Keratinocyte (primary cell): ENCODE data around the gene SLC49A4. TPM values are rescaled to one million over a fixed set of nuclear protein-coding genes. Genes with fewer than 3 reads are reported as not detected.
"Not testable (repeated sequence)": the region's sequence is repeated elsewhere in the genome, so short reads cannot be mapped to it uniquely, and the experiment has no call there.

Experiments used
- DNase-seq: peaks from one replicate; pipeline ENCODE4 v3.0.0-alpha.2; 2011; ENCODE audit warnings: low read depth, missing footprints, low spot score
- FAIRE-seq: peaks from 2 replicates; lab custom pipeline; 2011; peaks lifted over from hg19 to GRCh38; lab: Jason Lieb, UNC
- H2AFZ ChIP-seq: 2 replicates; pipeline ENCODE4 v1.6.0; 2012; ENCODE audit warnings: low read length, control low read depth, inconsistent platforms; ENCODE audit not compliant: control insufficient read depth
- H3K27ac ChIP-seq: 2 replicates; pipeline ENCODE4 v1.5.1; 2011; ENCODE audit warnings: low read length; ENCODE audit not compliant: control insufficient read depth, insufficient read depth
- H3K27me3 ChIP-seq: 3 replicates; pipeline ENCODE4 v1.6.0; 2011; ENCODE audit warnings: low read length; ENCODE audit not compliant: control insufficient read depth, insufficient read depth; ENCODE audit errors: extremely low read depth
- H3K36me3 ChIP-seq, 2 experiments: 2 replicates in 1 of 2; 3 replicates in 1 of 2; pipeline ENCODE4 v1.5.1; 2011; ENCODE audit warnings: low read length in 2 of 2, mild to moderate bottlenecking in 1 of 2; ENCODE audit not compliant: control insufficient read depth in 2 of 2, insufficient read depth in 2 of 2; ENCODE audit errors: extremely low read depth in 1 of 2
- H3K4me1 ChIP-seq: 3 replicates; pipeline ENCODE4 v1.5.1; 2011; ENCODE audit warnings: low read length; ENCODE audit not compliant: control insufficient read depth, insufficient read depth; ENCODE audit errors: extremely low read depth
- H3K4me2 ChIP-seq: 3 replicates; pipeline ENCODE4 v1.6.0; 2011; ENCODE audit warnings: low read depth, low read length; ENCODE audit not compliant: control insufficient read depth, insufficient read depth; ENCODE audit errors: extremely low read depth
- H3K4me3 ChIP-seq, 3 experiments: fragments of 200-600 bp in 1 of 3; sonication (generic) in 1 of 3; 2 replicates in 2 of 3; 3 replicates in 1 of 3; pipeline ENCODE4 v1.5.1; 2011 to 2016; ENCODE audit warnings: low read length in 3 of 3, mild to moderate bottlenecking in 3 of 3, control low read depth in 2 of 3, inconsistent platforms in 1 of 3, low read depth in 1 of 3, mixed read lengths in 1 of 3, mixed run types in 1 of 3, moderate library complexity in 1 of 3; ENCODE audit not compliant: control insufficient read depth in 2 of 3, insufficient read depth in 2 of 3; ENCODE audit errors: extremely low read depth in 1 of 3
- H3K79me2 ChIP-seq: 2 replicates; pipeline ENCODE4 v1.6.0; 2012; ENCODE audit warnings: low read length; ENCODE audit not compliant: control insufficient read depth, insufficient read depth
- H3K9ac ChIP-seq: 3 replicates; pipeline ENCODE4 v1.6.0; 2011; ENCODE audit warnings: low read length; ENCODE audit not compliant: control insufficient read depth, insufficient read depth; ENCODE audit errors: extremely low read depth
- H3K9me1 ChIP-seq: 3 replicates; pipeline ENCODE4 v1.6.0; 2011; ENCODE audit warnings: low read length; ENCODE audit not compliant: control insufficient read depth, insufficient read depth; ENCODE audit errors: extremely low read depth
- H3K9me3 ChIP-seq: 2 replicates; pipeline ENCODE4 v1.5.1; 2012; ENCODE audit warnings: low read depth, low read length; ENCODE audit not compliant: control insufficient read depth
- H4K20me1 ChIP-seq: 3 replicates; pipeline ENCODE4 v1.6.0; 2011; ENCODE audit warnings: low read length; ENCODE audit not compliant: control insufficient read depth, insufficient read depth; ENCODE audit errors: extremely low read depth
- EZH2 ChIP-seq: IDR thresholded peaks from one replicate; pipeline ENCODE4 v1.6.1; 2012; ENCODE audit warnings: inconsistent platforms, mild to moderate bottlenecking, low read length, moderate library complexity
- dilution Hi-C: fragments of 300-500 bp; cut with MboI; formaldehyde crosslinking; loops from one replicate; pipeline ENCODE4 v1.7.0; 2020; ENCODE audit warnings: low sequenced_read_pairs; ENCODE audit not compliant: extremely low pct_ligation_motif_present
- polyA minus RNA-seq, 3 experiments: library from RNA; depleted of rRNA, polyadenylated mRNA; stranded (reverse); fragments of >200 nt; gene quantifications; 1 replicate in 1 of 3; 2 replicates in 1 of 3; 3 replicates in 1 of 3; pipeline ENCODE4 v1.2.3, GENCODE V29; 2011
- polyA plus RNA-seq, 5 experiments: library from polyadenylated mRNA; depleted of rRNA in 3 of 5; stranded (reverse) in 3 of 5; stranded (forward) in 1 of 5; unstranded in 1 of 5; fragments of >200 nt; gene quantifications; 1 replicate in 1 of 5; 2 replicates in 3 of 5; 3 replicates in 1 of 5; pipeline versions ENCODE4 v1.2.1 to v1.2.3, GENCODE V29; 2011 to 2012; ENCODE audit warnings: missing spikeins in 2 of 5, low read depth in 1 of 5, low replicate concordance in 1 of 5
- TF ChIP-seq, protein P1 (sequence below), 3 experiments: IDR thresholded peaks in 1 of 3; conservative IDR thresholded peaks in 1 of 3; optimal IDR thresholded peaks in 1 of 3; 2 replicates in 2 of 3; 3 replicates in 1 of 3; pipeline versions ENCODE3 to v1.5.1; 2011; ENCODE audit warnings: low read length in 3 of 3, mild to moderate bottlenecking in 3 of 3, moderate library complexity in 2 of 3, control low read depth in 1 of 3, inconsistent platforms in 1 of 3; ENCODE audit not compliant: insufficient read depth in 2 of 3; ENCODE audit errors: extremely low read depth in 1 of 3

SLC49A4 gene, protein sequence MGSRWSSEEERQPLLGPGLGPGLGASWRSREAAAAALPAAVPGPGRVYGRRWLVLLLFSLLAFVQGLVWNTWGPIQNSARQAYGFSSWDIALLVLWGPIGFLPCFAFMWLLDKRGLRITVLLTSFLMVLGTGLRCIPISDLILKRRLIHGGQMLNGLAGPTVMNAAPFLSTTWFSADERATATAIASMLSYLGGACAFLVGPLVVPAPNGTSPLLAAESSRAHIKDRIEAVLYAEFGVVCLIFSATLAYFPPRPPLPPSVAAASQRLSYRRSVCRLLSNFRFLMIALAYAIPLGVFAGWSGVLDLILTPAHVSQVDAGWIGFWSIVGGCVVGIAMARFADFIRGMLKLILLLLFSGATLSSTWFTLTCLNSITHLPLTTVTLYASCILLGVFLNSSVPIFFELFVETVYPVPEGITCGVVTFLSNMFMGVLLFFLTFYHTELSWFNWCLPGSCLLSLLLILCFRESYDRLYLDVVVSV
- polyA plus RNA-seq: 16.2 to 19.1 TPM (median 18.2 TPM) in 3 replicates
- polyA plus RNA-seq (2011; ENCODE audit: low read depth): 9.5 TPM
- 9.0 and 14.1 TPM in 2 replicates for polyA plus RNA-seq (2011; cell fraction: cytosol; rRNA removed)
- polyA plus RNA-seq (2011; cell fraction: nucleus; rRNA removed): 19.9 and 28.4 TPM in 2 replicates
- 12.7 and 19.0 TPM in 2 replicates for polyA plus RNA-seq (2012; ENCODE audit: low replicate concordance)
- 14.8 to 24.9 TPM (median 20.4 TPM) in 3 replicates for polyA minus RNA-seq
- polyA minus RNA-seq (2011; cell fraction: cytosol; rRNA and poly(A)+ RNA removed): 22.3 TPM
- polyA minus RNA-seq (2011; cell fraction: nucleus; rRNA and poly(A)+ RNA removed): 31.8 and 54.2 TPM in 2 replicates

- peaks cover 17% of the 10 kb centered on the region for H3K79me2 ChIP-seq
- H3K27ac ChIP-seq: peak within 1 kb of the TSS; percentile 99
- no peaks in the 10 kb centered on the region for H4K20me1 ChIP-seq
- H3K27me3 ChIP-seq: no peaks in the 10 kb centered on the region
- H3K4me2 ChIP-seq: peak within 1 kb of the TSS; percentile 89
- H3K9ac ChIP-seq: peak within 1 kb of the TSS; percentile 87
- peaks cover 0 to 2% of the 10 kb centered on the region in 2 experiments for H3K36me3 ChIP-seq
- dilution Hi-C loops: no loop called here
- peaks cover 46% of the 10 kb centered on the region for H3K4me1 ChIP-seq
- H3K9me1 ChIP-seq: no peaks in the 10 kb centered on the region
- H3K9me3 ChIP-seq: no peaks in the 10 kb centered on the region
- DNase-seq (no peak), FAIRE-seq (no peak)
- H2AFZ ChIP-seq: peak within 1 kb of the TSS; percentile 72
- TF ChIP-seq, protein P1, sequence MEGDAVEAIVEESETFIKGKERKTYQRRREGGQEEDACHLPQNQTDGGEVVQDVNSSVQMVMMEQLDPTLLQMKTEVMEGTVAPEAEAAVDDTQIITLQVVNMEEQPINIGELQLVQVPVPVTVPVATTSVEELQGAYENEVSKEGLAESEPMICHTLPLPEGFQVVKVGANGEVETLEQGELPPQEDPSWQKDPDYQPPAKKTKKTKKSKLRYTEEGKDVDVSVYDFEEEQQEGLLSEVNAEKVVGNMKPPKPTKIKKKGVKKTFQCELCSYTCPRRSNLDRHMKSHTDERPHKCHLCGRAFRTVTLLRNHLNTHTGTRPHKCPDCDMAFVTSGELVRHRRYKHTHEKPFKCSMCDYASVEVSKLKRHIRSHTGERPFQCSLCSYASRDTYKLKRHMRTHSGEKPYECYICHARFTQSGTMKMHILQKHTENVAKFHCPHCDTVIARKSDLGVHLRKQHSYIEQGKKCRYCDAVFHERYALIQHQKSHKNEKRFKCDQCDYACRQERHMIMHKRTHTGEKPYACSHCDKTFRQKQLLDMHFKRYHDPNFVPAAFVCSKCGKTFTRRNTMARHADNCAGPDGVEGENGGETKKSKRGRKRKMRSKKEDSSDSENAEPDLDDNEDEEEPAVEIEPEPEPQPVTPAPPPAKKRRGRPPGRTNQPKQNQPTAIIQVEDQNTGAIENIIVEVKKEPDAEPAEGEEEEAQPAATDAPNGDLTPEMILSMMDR (optimal IDR thresholded peaks at IDR 0.05 in 1 of 3, IDR thresholded peaks at IDR 0.05 in 1 of 3, conservative IDR thresholded peaks at IDR 0.05 in 1 of 3; ENCODE audit: extremely low read depth in 1 of 3, insufficient read depth in 2 of 3, low read length in 3 of 3): peak in 1 of 3 experiments; percentile 8
- TF ChIP-seq EZH2: no peak
- peak within 1 kb of the TSS; percentile 66 to 85 (median 84) for H3K4me3 ChIP-seq
These were observed at the start of gene SLC49A4 for GRCh38 chr3:122794779-122795673. TSS of gene SLC49A4 (plus strand) at chr3:122795069. CDS start at chr3:122795193, 124 bp downstream.

GRCh38 chr3:122745369-122746021 lies 49.4 kb upstream of the SLC49A4 start:
- H3K27me3 ChIP-seq: no peaks in the 10 kb centered on the region
- H3K9me3 ChIP-seq: no peaks in the 10 kb centered on the region
- H3K36me3 ChIP-seq: peaks cover 2 to 3% of the 10 kb centered on the region in 2 experiments
- dilution Hi-C loops: no loop called here
- H2AFZ ChIP-seq: no peak overlapping the region
- H3K4me1 ChIP-seq: peaks cover 4% of the 10 kb centered on the region
- no peaks in the 10 kb centered on the region for H4K20me1 ChIP-seq
- H3K4me2 ChIP-seq: peak overlapping the region; percentile 34
- H3K79me2 ChIP-seq: no peaks in the 10 kb centered on the region
- H3K9ac ChIP-seq: no peak overlapping the region
- DNase-seq (no peak), FAIRE-seq (peak; percentile 26)
- H3K9me1 ChIP-seq: no peaks in the 10 kb centered on the region
- H3K27ac ChIP-seq: peak overlapping the region; percentile 68
- no peak overlapping the region for H3K4me3 ChIP-seq
- TF ChIP-seq, protein P1 (optimal IDR thresholded peaks at IDR 0.05 in 1 of 3, IDR thresholded peaks at IDR 0.05 in 1 of 3, conservative IDR thresholded peaks at IDR 0.05 in 1 of 3; ENCODE audit: extremely low read depth in 1 of 3, insufficient read depth in 2 of 3, low read length in 3 of 3): no peak
- no peak for TF ChIP-seq EZH2

GRCh38 chr3:122747295-122747694 lies 47.6 kb upstream of the SLC49A4 start:
- H3K9me3 ChIP-seq, H3K4me3 ChIP-seq, H3K27me3 ChIP-seq, dilution Hi-C loops, H3K9me1 ChIP-seq, DNase-seq, H3K4me2 ChIP-seq, H4K20me1 ChIP-seq, FAIRE-seq, H3K4me1 ChIP-seq, H3K27ac ChIP-seq, H3K36me3 ChIP-seq, H3K9ac ChIP-seq, H3K79me2 ChIP-seq, H2AFZ ChIP-seq: not testable (repeated sequence)
